ENCODE data around the gene UVRAG.

- TF ChIP-seq TAF1 (IDR thresholded peaks at IDR 0.05; ENCODE audit: low read depth) (no peak), EP300 (IDR thresholded peaks at IDR 0.05; ENCODE audit: borderline replicate concordance) (no peak), YY1 (IDR thresholded peaks at IDR 0.05; ENCODE audit: low read depth) (no peak), MAX (IDR thresholded peaks at IDR 0.05) (no peak), RAD21 (IDR thresholded peaks at IDR 0.05; ENCODE audit: low read depth) (no peak), REST (IDR thresholded peaks at IDR 0.05; ENCODE audit: low read depth) (no peak), CEBPB (IDR thresholded peaks at IDR 0.05) (no peak), TCF12 (IDR thresholded peaks at IDR 0.05; ENCODE audit: low read depth) (no peak), EGR1 (IDR thresholded peaks at IDR 0.05) (no peak), TEAD4 (IDR thresholded peaks at IDR 0.05) (no peak), FOXM1 (IDR thresholded peaks at IDR 0.05; ENCODE audit: borderline replicate concordance, low read depth) (no peak), USF1 (IDR thresholded peaks at IDR 0.05) (no peak), NFIC (IDR thresholded peaks at IDR 0.05) (no peak), ZBTB7A (IDR thresholded peaks at IDR 0.05; ENCODE audit: low read depth) (no peak)
Observed at GRCh38 chr11:76010051-76010450, 195.0 kb downstream of the UVRAG start.

All from Ishikawa (cell line).